Panc1 (cell line): ENCODE data around the gene TRPV5. TPM values are rescaled to one million over a fixed set of nuclear protein-coding genes. Genes with fewer than 3 reads are reported as not detected.
A peak's percentile ranks its signal among the peaks of the same experiment; 100 is the strongest.
"Not testable (repeated sequence)": the region's sequence is repeated elsewhere in the genome, so short reads cannot be mapped to it uniquely, and the experiment has no call there.

Experiments
- ATAC-seq: fragments of 200-7000 bp; cut with Tn5 transposase; 2 replicates; pipeline ENCODE4 v1.9.1; 2020; ENCODE audit warnings: mild to moderate bottlenecking, moderate library complexity
- Bru-seq: library from RNA; stranded (reverse); fragments of 400-500 nt; gene quantifications from one replicate; lab custom pipeline; 2021; lab: Mats Ljungman, UMichigan
- BruChase-seq, 2 experiments: library from RNA; stranded (reverse); fragments of 400-500 nt; gene quantifications; one replicate each; lab custom pipeline; 2021; lab: Mats Ljungman, UMichigan
- BruUV-seq: library from RNA; stranded (reverse); fragments of 400-500 nt; replicated peaks from 2 replicates; lab custom pipeline; 2021; lab: Mats Ljungman, UMichigan
- CTCF ChIA-PET: fragments of 300-600 bp; sonication (Branson Sonifier 250); formaldehyde crosslinking; loops from one replicate; lab custom pipeline; 2022; ENCODE audit warnings: antibody characterized with exemption; lab: Charles Lee
- POLR2A ChIA-PET: fragments of 300-600 bp; sonication (Branson Sonifier 250); formaldehyde crosslinking; loops from one replicate; lab custom pipeline; 2022; ENCODE audit warnings: antibody characterized with exemption; lab: Charles Lee
- DNase-seq: peaks from one replicate; pipeline ENCODE4 v3.0.0-alpha.2; 2010; ENCODE audit warnings: low read depth, low spot score
- H3K27ac ChIP-seq: 2 replicates; pipeline ENCODE4 v1.5.1; 2011; ENCODE audit warnings: mild to moderate bottlenecking, low read length, inconsistent platforms
- H3K27me3 ChIP-seq: fragments of 200-500 bp; sonication (Bioruptor generic); 2 replicates; pipeline ENCODE4 v1.6.0; 2014; ENCODE audit warnings: low read length, inconsistent platforms; ENCODE audit not compliant: control insufficient read depth, insufficient read depth
- H3K36me3 ChIP-seq: fragments of 200-500 bp; sonication (Bioruptor generic); 2 replicates; pipeline ENCODE4 v1.5.1; 2014; ENCODE audit warnings: inconsistent platforms, mild to moderate bottlenecking, low read length, moderate library complexity; ENCODE audit not compliant: control insufficient read depth, insufficient read depth
- H3K4me1 ChIP-seq: 2 replicates; pipeline ENCODE4 v1.5.1; 2011; ENCODE audit warnings: inconsistent platforms, mild to moderate bottlenecking, low read length, moderate library complexity; ENCODE audit not compliant: control insufficient read depth, insufficient read depth
- H3K4me3 ChIP-seq, 2 experiments: 2 replicates each; pipeline ENCODE4 v1.5.1; 2011 to 2012; ENCODE audit warnings: low read depth in 2 of 2, low read length in 2 of 2, mild to moderate bottlenecking in 2 of 2, inconsistent platforms in 1 of 2, moderate library complexity in 1 of 2
- H3K9me3 ChIP-seq: fragments of 200-500 bp; sonication (Bioruptor generic); 2 replicates; pipeline ENCODE4 v1.5.1; 2014; ENCODE audit warnings: low read depth, mild to moderate bottlenecking, inconsistent platforms, low read length, moderate library complexity; ENCODE audit not compliant: control insufficient read depth, insufficient read depth
- POLR2AphosphoS5 ChIP-seq: IDR thresholded peaks from 2 replicates; pipeline ENCODE4 v1.6.1; 2012; ENCODE audit warnings: mild to moderate bottlenecking, low read depth, low read length, moderate library complexity
- SIN3A ChIP-seq: IDR thresholded peaks from 2 replicates; pipeline ENCODE4 v1.6.1; 2012; ENCODE audit warnings: low read depth, mild to moderate bottlenecking, low read length, moderate library complexity, borderline replicate concordance; ENCODE audit not compliant: insufficient read depth
- TCF7L2 ChIP-seq: IDR thresholded peaks from 2 replicates; pipeline ENCODE4 v1.6.1; 2011; ENCODE audit warnings: mild to moderate bottlenecking, low read depth, low read length, inconsistent platforms
- in situ Hi-C: cut with HindIII; loops from 2 replicates; pipeline ENCODE4 v1.10.0; 2016; ENCODE audit warnings: low sequenced_read_pairs, low pct_unique_long_range_greater_than_20kb
- intact Hi-C: fragments of 100-400 bp; cut with micrococcal nuclease; formaldehyde crosslinking; loops from one replicate; pipeline ENCODE4 v1.10.0; 2022; ENCODE audit not compliant: unreplicated experiment
- long read RNA-seq: library from polyadenylated mRNA; unstranded; transcript quantifications from one replicate; pipeline ENCODE4 v2.0.0, GENCODE V29; 2021; ENCODE audit not compliant: unreplicated experiment
- polyA plus RNA-seq: library from polyadenylated mRNA; unstranded; fragments of >200 nt; gene quantifications from one replicate; pipeline ENCODE4 v1.2.1, GENCODE V29; 2012; ENCODE audit warnings: missing spikeins; ENCODE audit not compliant: insufficient read length
- total RNA-seq: library from RNA; stranded (reverse); gene quantifications from one replicate; pipeline ENCODE4 v1.2.1, GENCODE V29; 2021; ENCODE audit not compliant: unreplicated experiment
- TF ChIP-seq, protein P1 (sequence below): fragments of 450-650 bp; IDR thresholded peaks from 2 replicates; pipeline ENCODE4 v1.5.1; 2017; ENCODE audit warnings: mild to moderate bottlenecking
- TF ChIP-seq, protein P2 (sequence below), 2 experiments: IDR thresholded peaks; 2 replicates each; pipeline ENCODE4 v1.6.1; 2011 to 2012; ENCODE audit warnings: low read depth in 2 of 2, control low read depth in 1 of 2, low read length in 1 of 2, mild to moderate bottlenecking in 1 of 2, moderate library complexity in 1 of 2; ENCODE audit not compliant: insufficient read depth in 1 of 2

Gene TRPV5
- not detected for total RNA-seq
- polyA plus RNA-seq, result not detected
- not detected for Bru-seq, nascent RNA
- BruChase-seq, experiment 1, labeled RNA remaining after a 2-hour chase, result not detected
- percentile 9 among the genes with signal in this experiment for BruChase-seq, experiment 2, labeled RNA remaining after a 6-hour chase
- long read RNA-seq, result 0 reads

DNA sequence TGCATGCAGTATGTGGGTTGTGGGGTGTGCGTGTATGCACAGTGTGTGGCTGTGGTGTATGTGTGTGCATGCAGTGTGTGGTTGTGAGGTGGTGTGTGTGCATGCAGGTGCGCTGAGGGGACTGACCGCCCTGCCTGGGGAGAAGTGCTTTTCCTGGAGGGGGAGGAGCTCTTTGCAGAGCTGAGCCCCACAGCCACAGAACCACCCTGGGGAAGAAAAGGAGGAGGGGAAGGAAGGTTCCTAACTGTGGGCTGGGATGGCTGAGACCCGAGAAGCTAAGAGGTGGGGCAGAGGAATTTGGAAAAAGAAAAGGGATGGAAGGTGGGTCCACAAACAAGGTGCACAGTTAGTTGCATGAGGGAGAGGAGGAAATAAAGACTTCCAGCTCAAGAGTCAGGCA, at the start of gene TRPV5:
Gene TRPV5, minus strand, starts transcription at position 123 of the 400 bp plus-strand sequence. CDS start 287 bp downstream, outside the sequence.
- intact Hi-C loops, result no loop called here
- DNase-seq, result no peak
- in situ Hi-C loops, result no loop called here
- TF ChIP-seq POLR2AphosphoS5, result no peak
- TF ChIP-seq, protein P1, sequence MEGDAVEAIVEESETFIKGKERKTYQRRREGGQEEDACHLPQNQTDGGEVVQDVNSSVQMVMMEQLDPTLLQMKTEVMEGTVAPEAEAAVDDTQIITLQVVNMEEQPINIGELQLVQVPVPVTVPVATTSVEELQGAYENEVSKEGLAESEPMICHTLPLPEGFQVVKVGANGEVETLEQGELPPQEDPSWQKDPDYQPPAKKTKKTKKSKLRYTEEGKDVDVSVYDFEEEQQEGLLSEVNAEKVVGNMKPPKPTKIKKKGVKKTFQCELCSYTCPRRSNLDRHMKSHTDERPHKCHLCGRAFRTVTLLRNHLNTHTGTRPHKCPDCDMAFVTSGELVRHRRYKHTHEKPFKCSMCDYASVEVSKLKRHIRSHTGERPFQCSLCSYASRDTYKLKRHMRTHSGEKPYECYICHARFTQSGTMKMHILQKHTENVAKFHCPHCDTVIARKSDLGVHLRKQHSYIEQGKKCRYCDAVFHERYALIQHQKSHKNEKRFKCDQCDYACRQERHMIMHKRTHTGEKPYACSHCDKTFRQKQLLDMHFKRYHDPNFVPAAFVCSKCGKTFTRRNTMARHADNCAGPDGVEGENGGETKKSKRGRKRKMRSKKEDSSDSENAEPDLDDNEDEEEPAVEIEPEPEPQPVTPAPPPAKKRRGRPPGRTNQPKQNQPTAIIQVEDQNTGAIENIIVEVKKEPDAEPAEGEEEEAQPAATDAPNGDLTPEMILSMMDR, result no peak
- TF ChIP-seq, protein P2, sequence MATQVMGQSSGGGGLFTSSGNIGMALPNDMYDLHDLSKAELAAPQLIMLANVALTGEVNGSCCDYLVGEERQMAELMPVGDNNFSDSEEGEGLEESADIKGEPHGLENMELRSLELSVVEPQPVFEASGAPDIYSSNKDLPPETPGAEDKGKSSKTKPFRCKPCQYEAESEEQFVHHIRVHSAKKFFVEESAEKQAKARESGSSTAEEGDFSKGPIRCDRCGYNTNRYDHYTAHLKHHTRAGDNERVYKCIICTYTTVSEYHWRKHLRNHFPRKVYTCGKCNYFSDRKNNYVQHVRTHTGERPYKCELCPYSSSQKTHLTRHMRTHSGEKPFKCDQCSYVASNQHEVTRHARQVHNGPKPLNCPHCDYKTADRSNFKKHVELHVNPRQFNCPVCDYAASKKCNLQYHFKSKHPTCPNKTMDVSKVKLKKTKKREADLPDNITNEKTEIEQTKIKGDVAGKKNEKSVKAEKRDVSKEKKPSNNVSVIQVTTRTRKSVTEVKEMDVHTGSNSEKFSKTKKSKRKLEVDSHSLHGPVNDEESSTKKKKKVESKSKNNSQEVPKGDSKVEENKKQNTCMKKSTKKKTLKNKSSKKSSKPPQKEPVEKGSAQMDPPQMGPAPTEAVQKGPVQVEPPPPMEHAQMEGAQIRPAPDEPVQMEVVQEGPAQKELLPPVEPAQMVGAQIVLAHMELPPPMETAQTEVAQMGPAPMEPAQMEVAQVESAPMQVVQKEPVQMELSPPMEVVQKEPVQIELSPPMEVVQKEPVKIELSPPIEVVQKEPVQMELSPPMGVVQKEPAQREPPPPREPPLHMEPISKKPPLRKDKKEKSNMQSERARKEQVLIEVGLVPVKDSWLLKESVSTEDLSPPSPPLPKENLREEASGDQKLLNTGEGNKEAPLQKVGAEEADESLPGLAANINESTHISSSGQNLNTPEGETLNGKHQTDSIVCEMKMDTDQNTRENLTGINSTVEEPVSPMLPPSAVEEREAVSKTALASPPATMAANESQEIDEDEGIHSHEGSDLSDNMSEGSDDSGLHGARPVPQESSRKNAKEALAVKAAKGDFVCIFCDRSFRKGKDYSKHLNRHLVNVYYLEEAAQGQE (IDR thresholded peaks at IDR 0.05; ENCODE audit: insufficient read depth in 1 of 2, low read depth in 2 of 2, low read length in 1 of 2), result no peak
- no peak for TF ChIP-seq TCF7L2
- TF ChIP-seq SIN3A, result no peak
- BruUV-seq, result no TSS peak
- H3K27me3 ChIP-seq, result no peaks in the 10 kb centered on the region; the same call in 1 of the 2 replicates
- H3K36me3 ChIP-seq, result no peaks in the 10 kb centered on the region
- H3K4me3 ChIP-seq, result no peak within 1 kb of the TSS
- CTCF ChIA-PET, result no interaction called here
- H3K9me3 ChIP-seq, result no peaks in the 10 kb centered on the region
- no peaks in the 10 kb centered on the region for H3K4me1 ChIP-seq
- no peak for ATAC-seq
- POLR2A ChIA-PET, result no interaction called here
- H3K27ac ChIP-seq, result no peak within 1 kb of the TSS

DNA sequence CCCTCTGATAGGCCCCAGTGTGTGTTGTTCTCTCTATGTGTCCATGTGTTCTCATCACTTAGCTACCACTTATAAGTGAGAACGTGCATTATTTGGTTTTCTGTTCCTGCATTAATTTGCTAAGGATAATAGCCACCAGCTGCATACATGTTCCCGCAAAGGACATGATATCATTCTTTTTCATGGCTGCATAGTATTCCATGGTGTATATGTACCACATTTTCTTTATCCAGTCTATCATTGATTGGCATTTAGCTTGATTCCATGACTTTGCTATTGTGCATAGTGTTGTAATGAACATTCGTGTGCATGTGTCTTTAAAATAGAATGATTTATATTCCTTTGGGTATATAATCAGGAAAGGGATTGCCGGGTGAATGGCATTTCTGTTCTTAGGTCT, 44.9 kb upstream of the TRPV5 start:
- in situ Hi-C loops, H3K27me3 ChIP-seq, H3K4me3 ChIP-seq, intact Hi-C loops, H3K27ac ChIP-seq, DNase-seq, H3K36me3 ChIP-seq, H3K9me3 ChIP-seq, POLR2A ChIA-PET, ATAC-seq, BruUV-seq, H3K4me1 ChIP-seq: not testable (repeated sequence)
- CTCF ChIA-PET, result interaction anchor here (0.6 kb wide), 1 partner anchor 108 kb away, joined by 3 read pairs; no protein-coding TSS in a partner anchor

DNA sequence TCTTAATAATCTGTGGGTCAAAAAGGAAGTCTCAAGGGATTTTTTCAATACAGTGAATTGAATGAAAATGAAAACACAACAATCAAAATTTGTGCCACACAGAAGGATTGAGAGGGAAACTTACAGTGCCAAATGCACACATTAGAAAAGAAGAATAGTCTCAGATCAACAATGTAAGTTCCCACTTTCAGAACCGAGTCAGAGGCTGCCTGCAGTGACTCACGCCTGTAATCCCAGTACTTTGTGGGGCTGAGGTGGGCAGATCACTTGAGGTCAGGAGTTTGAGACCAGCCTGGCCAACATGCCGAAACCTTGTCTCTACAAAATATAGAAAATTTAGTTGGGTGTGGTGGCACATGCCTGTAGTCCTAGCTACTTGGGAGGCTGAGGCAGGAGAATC, 41.1 kb upstream of the TRPV5 start:
- Histone ChIP-seq H3K27ac (no peak overlapping the region), H3K27me3 (no peaks in the 10 kb centered on the region), H3K4me3 (no peak overlapping the region), H3K9me3 (no peaks in the 10 kb centered on the region), H3K4me1 (no peaks in the 10 kb centered on the region), H3K36me3 (no peaks in the 10 kb centered on the region)
- POLR2A ChIA-PET, result no interaction called here
- TF ChIP-seq, protein P1, result no peak
- TF ChIP-seq POLR2AphosphoS5, result no peak
- CTCF ChIA-PET, result no interaction called here
- ATAC-seq, result no peak
- no TSS peak for BruUV-seq
- intact Hi-C loops (no loop called here), in situ Hi-C loops (no loop called here)
- DNase-seq, result no peak
